Ishikawa (cell line): ENCODE data around the gene AGT.

Experiments
- CEBPB ChIP-seq: IDR thresholded peaks from 2 replicates; pipeline ENCODE4 v1.6.1; 2012
- EP300 ChIP-seq: IDR thresholded peaks from 2 replicates; pipeline ENCODE4 v1.6.1; 2012; ENCODE audit warnings: borderline replicate concordance
- FOXM1 ChIP-seq: IDR thresholded peaks from 2 replicates; pipeline ENCODE4 v1.6.1; 2012; ENCODE audit warnings: low read depth, borderline replicate concordance
- MAX ChIP-seq: IDR thresholded peaks from 2 replicates; pipeline ENCODE4 v1.6.1; 2012
- NFIC ChIP-seq: IDR thresholded peaks from 2 replicates; pipeline ENCODE4 v1.6.1; 2012
- RAD21 ChIP-seq: IDR thresholded peaks from 2 replicates; pipeline ENCODE4 v1.6.1; 2012; ENCODE audit warnings: low read depth
- REST ChIP-seq: IDR thresholded peaks from 2 replicates; pipeline ENCODE4 v1.6.1; 2012; ENCODE audit warnings: low read depth, mild to moderate bottlenecking
- TEAD4 ChIP-seq: IDR thresholded peaks from 2 replicates; pipeline ENCODE4 v1.6.1; 2012
- YY1 ChIP-seq: IDR thresholded peaks from 2 replicates; pipeline ENCODE4 v1.6.1; 2012; ENCODE audit warnings: low read depth
- ZBTB7A ChIP-seq: IDR thresholded peaks from 2 replicates; pipeline ENCODE4 v1.6.1; 2012; ENCODE audit warnings: low read depth

- TF ChIP-seq NFIC = no peak
- TF ChIP-seq YY1 = no peak
- no peak for TF ChIP-seq RAD21
- no peak for TF ChIP-seq MAX
- TF ChIP-seq REST = no peak
- no peak for TF ChIP-seq FOXM1
- no peak for TF ChIP-seq TEAD4
- no peak for TF ChIP-seq EP300
- no peak for TF ChIP-seq ZBTB7A
- no peak for TF ChIP-seq CEBPB
These were observed 17.0 kb downstream of the AGT start for GRCh38 chr1:230696722-230697437.
